ENCODE results near the gene LDHAL6B. TPM values are rescaled to one million over a fixed set of nuclear protein-coding genes. Genes with fewer than 3 reads are reported as not detected.

Gene LDHAL6B
- polyA plus RNA-seq, 3 donors = 0.10 to 0.19 (median 0.11) TPM

DNA sequence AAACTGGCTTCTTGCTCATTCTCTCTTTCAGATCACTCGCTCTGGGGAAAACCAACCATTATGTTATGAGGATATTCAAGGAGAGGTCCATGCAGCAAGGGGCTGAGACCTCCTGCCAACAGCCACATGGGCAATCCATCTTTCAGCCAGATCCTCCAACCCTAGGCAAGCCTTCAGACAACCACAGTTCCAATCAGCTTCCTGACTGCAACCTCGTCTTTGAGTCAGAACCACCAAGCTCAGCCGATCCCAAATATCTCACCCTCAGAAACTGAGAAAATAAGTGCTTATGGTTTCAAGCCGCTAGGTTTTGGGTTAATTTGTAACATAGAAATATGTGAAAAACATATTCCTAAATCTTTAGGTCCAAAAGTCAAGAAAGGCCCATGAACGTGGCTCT lies 10.3 kb downstream of the LDHAL6B start:
- DNase-seq (ENCODE audit: low read depth in 3 of 3, low spot score in 2 of 3) = no peak

- no peak for DNase-seq (ENCODE audit: low read depth in 3 of 3, low spot score in 2 of 3)
Measured at GRCh38 chr15:59217876-59218498, 11.3 kb downstream of the LDHAL6B start.

DNA sequence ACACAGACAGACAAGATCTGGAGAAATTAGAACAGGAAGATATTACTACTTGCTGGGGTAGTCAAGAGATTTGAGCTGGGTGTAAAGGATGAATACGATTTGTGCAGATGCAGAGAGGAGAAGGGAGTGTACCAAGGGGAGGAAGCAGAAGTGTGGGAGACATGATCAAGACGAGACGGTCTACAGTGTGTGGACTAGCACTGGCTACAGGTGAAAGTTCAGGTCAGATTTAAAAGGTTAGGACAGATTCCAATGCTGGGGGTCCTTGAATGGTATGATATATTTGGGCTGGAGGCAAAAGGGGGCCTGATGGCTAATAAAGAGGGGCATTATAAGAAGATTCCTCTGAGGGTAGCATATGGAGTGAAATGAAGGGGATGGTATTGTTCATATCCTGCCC lies 12.1 kb downstream of the LDHAL6B start:
- DNase-seq (ENCODE audit: low read depth in 3 of 3, low spot score in 2 of 3) = no peak

GRCh38 chr15:59221511-59222505 lies 15.2 kb downstream of the LDHAL6B start:
- peak in 1 of 3 donors; percentile 57 for DNase-seq (ENCODE audit: low read depth in 3 of 3, low spot score in 2 of 3)

DNA sequence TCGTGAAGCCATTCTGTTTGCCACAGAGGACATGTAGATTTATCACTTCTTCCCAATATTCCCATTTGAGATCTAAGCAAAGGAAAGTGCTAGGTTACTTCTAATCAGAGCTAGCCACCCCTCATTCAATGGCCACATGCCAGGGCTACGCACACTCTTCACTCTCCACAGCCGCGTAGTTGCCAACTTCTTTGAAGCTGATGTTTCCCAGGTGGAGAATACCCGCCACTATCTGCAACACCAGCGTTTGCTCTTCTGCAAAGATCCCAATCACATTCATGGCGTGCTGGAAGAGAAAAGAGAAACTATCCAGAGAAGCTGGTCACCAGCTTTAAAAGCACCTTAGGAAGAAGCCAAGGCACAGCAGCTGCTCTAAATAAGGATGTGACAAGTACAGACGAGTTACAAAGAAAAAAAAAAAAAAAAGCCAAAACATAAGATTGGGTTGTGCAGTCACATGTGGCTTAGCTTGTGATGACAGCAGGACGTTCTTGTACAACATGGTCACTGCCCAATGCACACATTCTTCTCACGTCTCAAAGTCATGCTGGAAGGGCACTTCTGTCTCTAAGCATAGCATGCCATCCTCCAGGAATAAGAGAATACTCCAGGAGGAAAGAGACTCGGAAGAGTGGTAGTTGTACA lies 16.4 kb downstream of the LDHAL6B start:
- DNase-seq (ENCODE audit: low read depth in 3 of 3, low spot score in 2 of 3) = no peak

DNA sequence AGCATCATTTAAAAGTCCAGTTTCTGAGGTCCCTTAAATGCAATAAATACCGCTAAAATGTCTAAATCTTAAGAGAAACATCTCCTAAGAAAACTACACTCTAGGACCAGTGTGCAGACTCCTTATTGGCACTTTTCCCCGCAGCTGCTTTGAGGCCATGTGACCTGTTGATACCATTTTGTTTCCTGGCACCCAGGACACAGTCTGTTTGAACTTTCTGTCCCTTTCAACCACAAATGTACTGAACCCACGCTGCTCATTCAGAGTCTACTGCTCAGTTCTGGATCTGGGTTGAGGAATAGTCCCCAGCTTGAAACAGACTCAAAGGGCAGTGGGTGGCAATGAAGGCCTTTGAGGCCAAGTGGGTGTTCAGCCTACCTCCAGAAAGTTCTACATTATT lies 17.1 kb downstream of the LDHAL6B start:
- no peak for DNase-seq (ENCODE audit: low read depth in 3 of 3, low spot score in 2 of 3)

GRCh38 chr15:59224474-59224873 lies 17.8 kb downstream of the LDHAL6B start:
- DNase-seq (ENCODE audit: low read depth in 3 of 3, low spot score in 2 of 3) = no peak

- no peak for DNase-seq (ENCODE audit: low read depth in 3 of 3, low spot score in 2 of 3)
Measured at GRCh38 chr15:59227021-59227420, 20.4 kb downstream of the LDHAL6B start.

GRCh38 chr15:59229015-59229414 lies 22.4 kb downstream of the LDHAL6B start:
- no peak for DNase-seq (ENCODE audit: low read depth in 3 of 3, low spot score in 2 of 3)

- no peak for DNase-seq (ENCODE audit: low read depth in 3 of 3, low spot score in 2 of 3)
Measured at GRCh38 chr15:59229453-59229852, 22.8 kb downstream of the LDHAL6B start.

DNA sequence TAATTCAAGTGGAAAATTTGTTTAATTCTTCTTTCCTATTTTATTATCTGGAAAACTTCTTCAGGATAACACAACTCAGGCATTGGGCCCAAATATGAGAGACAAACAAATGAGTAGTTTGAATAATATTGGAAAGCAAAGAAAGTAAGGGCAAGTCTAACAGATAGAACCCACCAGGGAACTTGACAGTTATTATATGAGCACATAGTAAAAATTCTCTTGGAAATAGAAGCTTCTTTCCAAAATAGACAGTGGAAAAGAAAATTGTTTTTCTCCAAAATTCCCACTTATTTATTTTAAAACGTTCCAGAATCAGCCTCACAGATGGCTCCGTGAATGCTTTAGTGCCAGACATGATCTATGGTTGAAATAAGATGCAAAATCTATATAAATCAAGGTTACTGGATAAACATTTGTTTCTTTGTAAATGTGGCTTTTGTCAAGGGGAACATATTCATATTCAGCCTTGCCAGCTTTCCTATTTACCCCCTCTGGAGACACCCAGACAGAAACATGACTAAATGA lies 23.9 kb downstream of the LDHAL6B start:
- no peak for DNase-seq (ENCODE audit: low read depth in 3 of 3, low spot score in 2 of 3)

DNA sequence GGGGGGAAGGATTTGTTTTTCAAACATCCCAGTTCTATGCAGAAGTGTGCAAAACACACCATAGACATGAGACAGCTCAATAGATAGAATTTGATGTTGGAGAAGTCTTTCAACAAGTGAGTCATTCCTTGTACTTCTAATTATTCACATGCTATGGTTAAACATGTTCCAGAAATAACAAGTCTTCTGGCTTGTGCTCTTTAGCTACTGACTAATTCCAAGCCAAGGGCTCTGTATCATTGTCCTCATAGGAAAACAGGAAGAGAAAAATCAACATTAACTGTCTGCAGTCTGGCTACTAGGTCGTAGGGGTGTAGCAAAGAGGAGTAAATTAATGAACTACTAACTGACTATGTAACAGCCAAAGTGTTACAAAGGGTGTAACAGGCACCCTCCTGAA lies 25.8 kb downstream of the LDHAL6B start:
- no peak for DNase-seq (ENCODE audit: low read depth in 3 of 3, low spot score in 2 of 3)

GRCh38 chr15:59236394-59236793 lies 29.8 kb downstream of the LDHAL6B start:
- DNase-seq (ENCODE audit: low read depth in 3 of 3, low spot score in 2 of 3) = no peak

DNA sequence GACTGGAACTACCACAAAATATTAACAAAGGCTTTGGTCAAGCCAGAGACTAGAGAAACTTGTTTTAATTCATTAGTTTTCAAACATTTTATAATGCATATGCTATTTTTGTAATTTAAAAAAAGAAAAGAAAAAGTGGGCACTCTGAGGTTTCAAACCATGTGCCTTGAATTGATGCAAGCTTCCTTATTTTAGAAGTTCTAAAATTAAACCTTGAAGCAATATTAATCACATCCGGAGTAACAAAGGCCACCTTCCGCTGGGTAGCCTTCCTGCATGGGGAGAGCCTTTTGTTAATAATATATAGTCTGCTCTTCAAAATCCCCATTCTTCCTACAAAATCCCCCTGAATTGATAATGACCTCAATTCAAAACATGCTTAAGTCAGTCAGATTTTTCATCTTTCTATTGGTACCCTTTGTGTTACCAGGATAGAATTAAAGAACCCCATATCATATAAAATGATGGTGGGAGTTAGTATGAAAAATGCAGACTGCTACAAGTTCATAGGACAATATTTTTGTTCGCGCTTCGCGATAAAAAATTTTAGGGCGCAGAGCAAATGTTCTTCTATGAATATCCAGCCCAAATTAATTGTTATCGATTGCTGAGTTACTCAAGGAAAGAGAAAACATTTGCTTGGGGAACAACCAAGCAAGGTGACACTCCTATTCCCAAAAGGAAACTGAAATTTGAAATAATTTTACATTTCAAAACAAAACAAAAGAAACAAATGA lies 30.6 kb downstream of the LDHAL6B start:
- no peak for DNase-seq (ENCODE audit: low read depth in 3 of 3, low spot score in 2 of 3)

DNA sequence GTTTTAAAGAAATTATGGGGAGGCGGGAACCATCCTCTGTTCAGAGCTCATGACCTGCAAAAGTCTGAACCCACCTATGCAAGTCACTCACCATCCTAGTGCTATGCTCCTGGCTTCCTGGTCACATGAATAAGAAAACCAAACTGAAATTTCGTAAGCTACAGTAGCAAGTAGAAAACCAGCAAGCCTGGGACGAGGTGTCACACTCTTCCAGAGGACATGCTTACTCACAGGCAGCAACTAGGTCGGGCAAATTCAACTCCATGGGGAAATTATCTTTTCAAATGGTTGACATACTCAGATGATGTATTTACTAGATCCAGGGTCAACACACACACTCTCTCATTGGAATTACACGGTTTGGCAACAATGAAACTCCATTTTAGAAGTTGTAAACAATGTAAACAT lies 31.3 kb downstream of the LDHAL6B start:
- no peak for DNase-seq (ENCODE audit: low read depth in 3 of 3, low spot score in 2 of 3)

DNA sequence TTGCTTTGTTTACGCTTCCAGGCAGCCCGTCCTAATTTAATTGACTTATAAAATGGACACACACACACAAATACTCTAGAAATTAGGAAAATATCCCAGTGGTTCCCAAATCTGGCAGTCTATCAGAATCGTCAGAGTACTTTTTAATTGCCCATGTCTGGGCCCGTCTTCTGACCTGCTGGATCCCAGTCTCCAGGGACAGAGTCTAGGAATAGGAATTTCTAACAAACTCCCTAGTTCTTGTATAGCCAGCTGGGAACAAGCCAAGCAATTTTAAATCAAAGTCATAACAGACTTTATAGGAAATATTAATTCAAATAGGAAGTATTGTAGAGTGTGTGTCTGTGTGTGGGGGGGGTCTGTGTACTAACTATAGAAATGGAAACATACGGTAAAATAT lies 33.4 kb downstream of the LDHAL6B start:
- DNase-seq (ENCODE audit: low read depth in 3 of 3, low spot score in 2 of 3) = no peak

DNA sequence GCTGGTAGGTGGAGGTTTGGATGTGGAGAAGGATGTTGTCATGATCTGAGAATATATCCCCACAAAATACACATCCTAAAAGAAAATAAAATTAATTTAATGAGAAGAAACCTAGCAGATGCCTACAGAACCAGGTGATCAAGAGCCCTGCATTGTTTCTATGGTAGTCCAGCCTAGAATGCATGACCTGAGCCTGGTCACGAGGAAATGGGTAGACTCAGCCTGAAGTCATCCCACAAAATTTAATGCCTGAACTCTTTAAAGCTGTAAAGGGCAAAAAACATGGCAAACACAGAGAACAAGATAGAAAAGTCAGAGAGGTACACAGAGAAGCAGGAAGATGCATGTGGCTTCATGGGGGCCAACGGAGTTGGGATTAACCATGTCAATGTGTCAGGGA lies 36.0 kb downstream of the LDHAL6B start:
- no peak for DNase-seq (ENCODE audit: low read depth in 3 of 3, low spot score in 2 of 3)

GRCh38 chr15:59243622-59244021 lies 37.0 kb downstream of the LDHAL6B start:
- DNase-seq (ENCODE audit: low read depth in 3 of 3, low spot score in 2 of 3) = no peak

DNA sequence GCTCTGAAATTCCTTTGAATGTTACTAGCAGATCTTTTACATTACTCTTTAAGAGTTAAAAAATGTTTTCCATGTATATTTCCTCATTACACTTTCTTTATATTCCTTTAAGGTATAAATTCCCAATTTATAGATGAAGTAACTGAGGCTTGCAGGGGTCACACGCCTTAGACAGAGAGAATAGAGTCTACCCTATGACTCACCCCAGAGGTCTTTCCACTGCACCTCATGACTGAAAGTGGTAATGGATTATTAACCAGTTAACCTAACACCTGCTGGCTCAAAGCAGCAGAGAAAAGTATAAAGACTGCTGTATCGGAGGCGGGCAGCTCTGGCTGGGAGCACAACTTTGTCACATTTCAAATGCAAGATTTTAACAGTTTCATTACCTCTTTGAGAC lies 37.7 kb downstream of the LDHAL6B start:
- DNase-seq (ENCODE audit: low read depth in 3 of 3, low spot score in 2 of 3) = no peak

- no peak for DNase-seq (ENCODE audit: low read depth in 3 of 3, low spot score in 2 of 3)
Measured at GRCh38 chr15:59245559-59245958, 38.9 kb downstream of the LDHAL6B start.

GRCh38 chr15:59247364-59247763 lies 40.7 kb downstream of the LDHAL6B start:
- DNase-seq (ENCODE audit: low read depth in 3 of 3, low spot score in 2 of 3) = peak in 1 of 3 donors; percentile 45

Measured in right renal cortex interstitium (tissue), 3 donors.